ENCODE data around the gene PTPRR.

DNA sequence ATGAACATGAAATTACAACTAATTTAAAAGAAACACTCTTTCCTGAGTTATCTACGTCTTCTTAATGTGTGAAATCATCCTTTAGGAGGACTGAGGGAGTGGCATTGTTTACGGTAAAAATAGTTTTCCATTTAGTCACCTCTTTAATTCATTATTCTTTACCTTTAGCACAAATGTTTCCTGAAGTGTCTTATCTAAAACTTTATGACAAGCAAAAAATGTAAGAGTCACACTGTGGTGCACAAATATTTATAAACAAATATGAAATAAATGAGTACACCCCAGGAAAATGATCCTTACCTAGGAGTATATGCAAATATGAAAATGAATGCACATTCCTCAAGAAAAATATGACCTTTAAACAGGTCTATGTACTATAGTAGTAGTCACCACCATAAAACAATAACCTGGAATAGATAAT lies 104.6 kb downstream of the PTPRR start:
- TF ChIP-seq, protein P1, sequence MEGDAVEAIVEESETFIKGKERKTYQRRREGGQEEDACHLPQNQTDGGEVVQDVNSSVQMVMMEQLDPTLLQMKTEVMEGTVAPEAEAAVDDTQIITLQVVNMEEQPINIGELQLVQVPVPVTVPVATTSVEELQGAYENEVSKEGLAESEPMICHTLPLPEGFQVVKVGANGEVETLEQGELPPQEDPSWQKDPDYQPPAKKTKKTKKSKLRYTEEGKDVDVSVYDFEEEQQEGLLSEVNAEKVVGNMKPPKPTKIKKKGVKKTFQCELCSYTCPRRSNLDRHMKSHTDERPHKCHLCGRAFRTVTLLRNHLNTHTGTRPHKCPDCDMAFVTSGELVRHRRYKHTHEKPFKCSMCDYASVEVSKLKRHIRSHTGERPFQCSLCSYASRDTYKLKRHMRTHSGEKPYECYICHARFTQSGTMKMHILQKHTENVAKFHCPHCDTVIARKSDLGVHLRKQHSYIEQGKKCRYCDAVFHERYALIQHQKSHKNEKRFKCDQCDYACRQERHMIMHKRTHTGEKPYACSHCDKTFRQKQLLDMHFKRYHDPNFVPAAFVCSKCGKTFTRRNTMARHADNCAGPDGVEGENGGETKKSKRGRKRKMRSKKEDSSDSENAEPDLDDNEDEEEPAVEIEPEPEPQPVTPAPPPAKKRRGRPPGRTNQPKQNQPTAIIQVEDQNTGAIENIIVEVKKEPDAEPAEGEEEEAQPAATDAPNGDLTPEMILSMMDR (IDR thresholded peaks at IDR 0.05) = no peak
- TF ChIP-seq SREBF2 (IDR thresholded peaks at IDR 0.05) (no peak), KDM1A (IDR thresholded peaks at IDR 0.05; ENCODE audit: low read depth) (no peak), MAFK (IDR thresholded peaks at IDR 0.05; ENCODE audit: partially characterized antibody) (no peak), POLR2A (IDR thresholded peaks at IDR 0.05; ENCODE audit: low read length) (no peak), EP300 (IDR thresholded peaks at IDR 0.05) (no peak), RAD21 (conservative IDR thresholded peaks at IDR 0.05 in 1 of 2, IDR thresholded peaks at IDR 0.05 in 1 of 2) (no peak), NR3C1 (IDR thresholded peaks at IDR 0.05) (no peak), CEBPB (IDR thresholded peaks at IDR 0.05) (no peak), RFX5 (IDR thresholded peaks at IDR 0.05) (no peak), TFCP2L1 (CRISPR knock-in tag; IDR thresholded peaks at IDR 0.05) (no peak), MAX (IDR thresholded peaks at IDR 0.05) (no peak), RNF2 (IDR thresholded peaks at IDR 0.05; ENCODE audit: borderline replicate concordance, low read depth) (no peak)
